OCI-LY3 (cell line): Measurements from ENCODE around the gene TSPEAR.
"Not testable (repeated sequence)": the region's sequence is repeated elsewhere in the genome, so short reads cannot be mapped to it uniquely, and the experiment has no call there.

Experiments used
- CTCF ChIP-seq: fragments of 200-600, 300-600 bp; sonication (generic); IDR thresholded peaks from 2 replicates; pipeline ENCODE4 v1.5.1; 2014; ENCODE audit warnings: antibody characterized with exemption, low read length, low read depth
- EZH2phosphoT487 ChIP-seq: fragments of 200-600 bp; shearing (Covaris generic); IDR thresholded peaks from 2 replicates; pipeline ENCODE4 v1.6.1; 2018; ENCODE audit warnings: antibody characterized with exemption, mixed run types, low read depth

- TF ChIP-seq CTCF, EZH2phosphoT487: not testable (repeated sequence)
Observed at GRCh38 chr21:44689740-44690139, 21.6 kb downstream of the TSPEAR start.
